GM08714 (cell line): ENCODE data around the gene INHBE.

Experiments used
- H3K4me3 ChIP-seq: fragments of 200-500 bp; sonication (Bioruptor generic); 2 replicates; pipeline ENCODE4 v1.5.1; 2014; ENCODE audit warnings: mild to moderate bottlenecking, low read length, inconsistent platforms
- ZNF274 ChIP-seq: IDR thresholded peaks from 2 replicates; pipeline ENCODE4 v1.6.1; 2012; ENCODE audit warnings: mild to moderate bottlenecking, low read depth, low read length

Gene INHBE

GRCh38 chr12:57460841-57461275 is 5.8 kb downstream of the INHBE start:
- no peak for TF ChIP-seq ZNF274
- peak overlapping the region; percentile 41; the same call in 1 of the 2 replicates for H3K4me3 ChIP-seq

GRCh38 chr12:57461276-57461916 is 6.3 kb downstream of the INHBE start:
- peak overlapping the region; percentile 73 for H3K4me3 ChIP-seq
- no peak for TF ChIP-seq ZNF274

GRCh38 chr12:57461917-57462250 is 6.8 kb downstream of the INHBE start:
- peak overlapping the region; percentile 73 for H3K4me3 ChIP-seq
- TF ChIP-seq ZNF274 = no peak

DNA sequence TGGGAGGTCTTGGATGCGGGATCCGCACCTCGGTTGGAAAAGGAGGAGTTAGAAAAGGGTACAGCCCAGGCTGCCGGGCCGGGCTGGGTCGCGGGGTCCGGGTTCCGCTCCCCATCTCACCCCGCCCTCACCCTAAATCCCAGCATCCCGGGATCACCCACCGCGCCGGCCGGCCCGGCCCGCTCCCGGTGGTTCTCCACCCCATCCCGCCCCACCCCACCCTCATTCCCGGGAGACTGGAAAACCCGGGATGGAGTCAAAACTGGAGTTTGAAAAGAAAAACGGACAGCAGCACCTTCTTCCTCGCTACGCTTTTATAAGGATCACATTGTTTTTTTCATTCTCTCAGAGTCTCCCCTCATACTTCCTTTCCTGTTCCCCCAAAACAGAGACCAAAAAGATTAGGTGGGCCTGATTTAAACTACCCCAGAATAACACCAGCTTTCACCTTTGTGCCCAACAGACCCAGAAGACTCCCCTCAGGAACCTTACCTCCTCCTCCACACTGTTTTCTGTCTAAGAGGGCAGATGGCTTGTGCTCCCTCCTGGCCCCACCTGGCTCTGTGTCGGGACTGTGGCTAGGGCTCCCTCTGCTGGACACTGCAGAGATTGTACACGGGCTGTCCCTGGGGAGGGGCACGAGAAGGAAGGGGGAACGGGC is 7.3 kb downstream of the INHBE start:
- no peak for TF ChIP-seq ZNF274

GRCh38 chr12:57462912-57463253 is 7.8 kb downstream of the INHBE start:
- no peak for TF ChIP-seq ZNF274
- no peak overlapping the region for H3K4me3 ChIP-seq

More for the DNA sequence above, 7.3 kb downstream of the INHBE start:
- H3K4me3 ChIP-seq = peak overlapping the region; percentile 73

GRCh38 chr12:57464569-57464968 is 9.5 kb downstream of the INHBE start:
- no peak for TF ChIP-seq ZNF274
- H3K4me3 ChIP-seq = no peak overlapping the region

DNA sequence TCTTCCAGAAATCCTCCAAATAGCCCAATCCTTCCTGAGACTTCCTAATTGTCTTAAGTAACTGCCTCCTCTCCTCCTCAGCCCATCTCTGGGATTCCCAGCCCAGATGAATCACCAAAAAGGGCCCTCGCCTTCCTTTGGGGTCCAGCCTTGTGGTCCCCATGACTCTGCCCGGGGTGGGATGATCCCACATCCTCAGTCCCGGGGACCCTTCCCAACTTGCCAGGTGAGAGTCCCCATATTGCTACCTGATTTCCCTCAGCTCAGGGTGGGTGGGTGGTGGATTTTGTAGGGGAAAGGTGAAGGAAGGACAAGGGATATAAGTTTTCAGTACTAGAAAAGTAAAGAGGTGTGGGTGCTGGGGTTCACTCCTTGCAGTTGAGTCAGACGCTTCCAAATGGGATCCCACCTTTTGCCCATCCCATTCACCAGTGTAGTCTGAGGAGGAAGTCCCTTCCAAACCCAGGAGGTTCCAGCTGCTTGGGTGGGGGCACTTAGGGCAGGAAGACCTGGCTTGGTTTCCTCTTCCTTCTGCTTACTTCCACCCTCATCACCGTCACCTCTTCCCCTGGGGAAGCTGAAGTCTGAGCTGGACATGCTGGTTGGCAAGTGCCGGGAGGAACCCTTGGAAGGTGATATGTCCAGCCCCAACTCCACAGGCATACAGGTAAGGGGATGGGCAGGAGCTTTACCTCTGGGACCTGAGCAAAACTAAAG is 10.1 kb downstream of the INHBE start:
- no peak for TF ChIP-seq ZNF274
- no peak overlapping the region for H3K4me3 ChIP-seq

DNA sequence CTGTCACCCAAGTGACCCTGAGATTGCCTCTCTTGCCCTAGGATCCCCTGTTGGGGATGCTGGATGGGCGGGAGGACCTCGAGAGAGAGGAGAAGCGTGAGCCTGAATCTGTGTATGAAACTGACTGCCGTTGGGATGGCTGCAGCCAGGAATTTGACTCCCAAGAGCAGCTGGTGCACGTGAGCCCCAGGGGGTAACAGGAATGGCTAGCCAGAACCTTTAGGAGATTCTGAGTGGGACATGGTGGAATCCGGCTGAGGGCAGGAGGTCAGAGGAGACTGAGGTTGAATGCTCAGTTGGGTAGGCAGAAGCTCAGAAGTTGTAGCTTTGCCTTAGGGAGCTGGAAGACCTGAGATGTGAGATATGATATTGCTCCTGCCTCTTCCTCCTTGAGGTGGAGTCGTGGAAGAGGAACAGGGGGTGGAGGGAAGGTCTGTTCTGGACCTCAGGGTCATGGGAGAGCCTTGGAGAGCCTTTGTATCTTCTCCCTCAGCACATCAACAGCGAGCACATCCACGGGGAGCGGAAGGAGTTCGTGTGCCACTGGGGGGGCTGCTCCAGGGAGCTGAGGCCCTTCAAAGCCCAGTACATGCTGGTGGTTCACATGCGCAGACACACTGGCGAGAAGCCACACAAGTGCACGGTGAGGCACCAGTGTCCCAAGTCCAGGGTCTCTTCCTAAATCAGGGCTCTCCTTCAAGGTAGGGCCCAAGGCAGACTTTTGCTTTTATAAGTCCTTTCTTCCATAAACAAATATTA is 10.8 kb downstream of the INHBE start:
- no peak for TF ChIP-seq ZNF274
- no peak overlapping the region for H3K4me3 ChIP-seq

GRCh38 chr12:57467212-57467874 is 12.2 kb downstream of the INHBE start:
- TF ChIP-seq ZNF274 = no peak
- H3K4me3 ChIP-seq = no peak overlapping the region

GRCh38 chr12:57467915-57468314 is 12.8 kb downstream of the INHBE start:
- no peak for TF ChIP-seq ZNF274
- H3K4me3 ChIP-seq = no peak overlapping the region

DNA sequence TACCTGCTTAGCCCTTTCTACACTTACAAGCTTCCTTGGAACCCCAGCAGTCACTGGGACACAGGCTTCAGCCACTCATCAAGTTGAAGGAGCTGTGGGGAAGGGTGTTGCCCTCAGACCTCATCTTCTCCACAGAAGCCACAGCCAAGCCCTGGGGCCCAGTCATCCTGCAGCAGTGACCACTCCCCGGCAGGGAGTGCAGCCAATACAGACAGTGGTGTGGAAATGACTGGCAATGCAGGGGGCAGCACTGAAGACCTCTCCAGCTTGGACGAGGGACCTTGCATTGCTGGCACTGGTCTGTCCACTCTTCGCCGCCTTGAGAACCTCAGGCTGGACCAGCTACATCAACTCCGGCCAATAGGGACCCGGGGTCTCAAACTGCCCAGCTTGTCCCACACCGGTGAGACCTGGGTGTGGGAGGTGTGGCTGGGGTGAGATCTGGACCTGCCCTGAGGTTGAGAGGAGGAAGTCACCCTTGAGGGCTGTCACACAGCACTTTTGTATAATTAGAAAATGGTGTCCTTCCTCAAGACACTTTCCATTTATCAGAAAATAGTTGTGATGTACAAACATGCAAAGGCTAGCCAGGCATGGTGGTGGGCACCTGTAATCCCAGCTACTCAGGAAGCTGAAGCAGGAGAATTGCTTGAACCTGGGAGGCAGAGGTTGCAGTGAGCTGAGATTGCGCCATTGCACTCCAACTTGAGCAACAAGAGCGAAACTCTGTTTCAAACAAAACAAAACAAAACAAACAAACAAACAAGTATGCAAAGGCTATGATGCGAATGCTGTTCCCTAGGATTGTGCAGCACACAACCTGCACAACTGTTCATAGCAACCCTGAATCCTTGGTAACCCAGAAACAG is 14.4 kb downstream of the INHBE start:
- H3K4me3 ChIP-seq = no peak overlapping the region
- no peak for TF ChIP-seq ZNF274

DNA sequence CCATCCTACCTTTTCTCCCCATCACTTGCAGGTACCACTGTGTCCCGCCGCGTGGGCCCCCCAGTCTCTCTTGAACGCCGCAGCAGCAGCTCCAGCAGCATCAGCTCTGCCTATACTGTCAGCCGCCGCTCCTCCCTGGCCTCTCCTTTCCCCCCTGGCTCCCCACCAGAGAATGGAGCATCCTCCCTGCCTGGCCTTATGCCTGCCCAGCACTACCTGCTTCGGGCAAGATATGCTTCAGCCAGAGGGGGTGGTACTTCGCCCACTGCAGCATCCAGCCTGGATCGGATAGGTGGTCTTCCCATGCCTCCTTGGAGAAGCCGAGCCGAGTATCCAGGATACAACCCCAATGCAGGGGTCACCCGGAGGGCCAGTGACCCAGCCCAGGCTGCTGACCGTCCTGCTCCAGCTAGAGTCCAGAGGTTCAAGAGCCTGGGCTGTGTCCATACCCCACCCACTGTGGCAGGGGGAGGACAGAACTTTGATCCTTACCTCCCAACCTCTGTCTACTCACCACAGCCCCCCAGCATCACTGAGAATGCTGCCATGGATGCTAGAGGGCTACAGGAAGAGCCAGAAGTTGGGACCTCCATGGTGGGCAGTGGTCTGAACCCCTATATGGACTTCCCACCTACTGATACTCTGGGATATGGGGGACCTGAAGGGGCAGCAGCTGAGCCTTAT is 15.3 kb downstream of the INHBE start:
- no peak for TF ChIP-seq ZNF274
- no peak overlapping the region for H3K4me3 ChIP-seq
